Right atrium auricular region (tissue), 2 donors: Measurements from ENCODE around the gene PRICKLE2. TPM values are rescaled to one million over a fixed set of nuclear protein-coding genes. Genes with fewer than 3 reads are reported as not detected.
A peak's percentile ranks its signal among the peaks of the same experiment; 100 is the strongest.

Experiments
- DNase-seq: peaks from one replicate; pipeline ENCODE4 v3.0.0-alpha.2; 2019; ENCODE audit warnings: low spot score
- H3K27ac ChIP-seq, 2 donors: fragments of 200-600 bp; sonication (generic); 1 replicate in 1 of 2; 2 replicates in 1 of 2; pipeline ENCODE4 v1.5.1; 2016 to 2019
- H3K27me3 ChIP-seq, 2 donors: fragments of 200-600 bp; sonication (generic); one replicate each; pipeline versions ENCODE4 v1.5.1 to v1.6.0; 2017 to 2019
- H3K36me3 ChIP-seq: fragments of 200-600 bp; sonication (generic); one replicate; pipeline ENCODE4 v1.5.1; 2016
- H3K4me1 ChIP-seq, 2 donors: fragments of 200-600 bp; sonication (generic); one replicate each; pipeline versions ENCODE4 v1.5.1 to v1.6.0; 2017 to 2019
- H3K4me3 ChIP-seq, 2 donors: fragments of 200-600 bp; sonication (generic); 1 replicate in 1 of 2; 2 replicates in 1 of 2; pipeline ENCODE4 v1.5.1; 2017 to 2019; ENCODE audit warnings: mild to moderate bottlenecking in 1 of 2, moderate library complexity in 1 of 2
- H3K9me3 ChIP-seq, 2 donors: fragments of 200-600 bp; sonication (generic); one replicate each; pipeline ENCODE4 v1.5.1; 2019
- total RNA-seq, 2 donors: library from RNA; depleted of rRNA; stranded (reverse); fragments of >200 nt; gene quantifications; one replicate each; pipeline ENCODE4 v1.1.0, GENCODE V29; 2016
- TF ChIP-seq, protein P1 (sequence below), 2 donors: fragments of 200-600 bp; sonication (generic); IDR thresholded peaks; one replicate each; pipeline ENCODE4 v1.5.1; 2019; ENCODE audit warnings: antibody characterized with exemption in 2 of 2

PRICKLE2 gene
- total RNA-seq, 2 donors from 2014 or later = 18.4 to 22.2 TPM

DNA sequence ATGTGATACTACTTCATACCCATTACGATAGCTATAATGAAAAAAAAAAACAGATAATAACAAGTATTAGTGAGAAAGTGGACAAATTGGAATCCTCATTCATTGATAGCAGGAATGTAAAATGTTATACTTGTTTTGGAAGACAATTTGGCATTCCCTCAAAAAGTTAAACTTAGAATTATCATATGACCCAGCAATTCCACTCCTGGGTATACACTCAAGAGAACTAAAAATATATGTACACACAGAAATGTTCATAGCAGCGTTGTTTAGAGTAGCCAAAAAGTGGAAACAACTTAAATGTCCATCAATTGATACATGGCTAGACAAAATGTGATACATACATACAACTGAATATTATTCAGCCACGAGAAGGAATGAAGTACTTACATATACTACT lies 69.9 kb downstream of the PRICKLE2 start:
- DNase-seq = no peak
- Histone ChIP-seq H3K27me3 (no peaks in the 10 kb centered on the region), H3K9me3 (peaks cover 0 to 4% of the 10 kb centered on the region in 2 donors), H3K27ac (no peak overlapping the region), H3K4me3 (no peak overlapping the region), H3K36me3 (peaks cover 36% of the 10 kb centered on the region), H3K4me1 (peaks cover 3 to 43% of the 10 kb centered on the region in 2 donors)
- TF ChIP-seq, protein P1, sequence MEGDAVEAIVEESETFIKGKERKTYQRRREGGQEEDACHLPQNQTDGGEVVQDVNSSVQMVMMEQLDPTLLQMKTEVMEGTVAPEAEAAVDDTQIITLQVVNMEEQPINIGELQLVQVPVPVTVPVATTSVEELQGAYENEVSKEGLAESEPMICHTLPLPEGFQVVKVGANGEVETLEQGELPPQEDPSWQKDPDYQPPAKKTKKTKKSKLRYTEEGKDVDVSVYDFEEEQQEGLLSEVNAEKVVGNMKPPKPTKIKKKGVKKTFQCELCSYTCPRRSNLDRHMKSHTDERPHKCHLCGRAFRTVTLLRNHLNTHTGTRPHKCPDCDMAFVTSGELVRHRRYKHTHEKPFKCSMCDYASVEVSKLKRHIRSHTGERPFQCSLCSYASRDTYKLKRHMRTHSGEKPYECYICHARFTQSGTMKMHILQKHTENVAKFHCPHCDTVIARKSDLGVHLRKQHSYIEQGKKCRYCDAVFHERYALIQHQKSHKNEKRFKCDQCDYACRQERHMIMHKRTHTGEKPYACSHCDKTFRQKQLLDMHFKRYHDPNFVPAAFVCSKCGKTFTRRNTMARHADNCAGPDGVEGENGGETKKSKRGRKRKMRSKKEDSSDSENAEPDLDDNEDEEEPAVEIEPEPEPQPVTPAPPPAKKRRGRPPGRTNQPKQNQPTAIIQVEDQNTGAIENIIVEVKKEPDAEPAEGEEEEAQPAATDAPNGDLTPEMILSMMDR (IDR thresholded peaks at IDR 0.05) = no peak

DNA sequence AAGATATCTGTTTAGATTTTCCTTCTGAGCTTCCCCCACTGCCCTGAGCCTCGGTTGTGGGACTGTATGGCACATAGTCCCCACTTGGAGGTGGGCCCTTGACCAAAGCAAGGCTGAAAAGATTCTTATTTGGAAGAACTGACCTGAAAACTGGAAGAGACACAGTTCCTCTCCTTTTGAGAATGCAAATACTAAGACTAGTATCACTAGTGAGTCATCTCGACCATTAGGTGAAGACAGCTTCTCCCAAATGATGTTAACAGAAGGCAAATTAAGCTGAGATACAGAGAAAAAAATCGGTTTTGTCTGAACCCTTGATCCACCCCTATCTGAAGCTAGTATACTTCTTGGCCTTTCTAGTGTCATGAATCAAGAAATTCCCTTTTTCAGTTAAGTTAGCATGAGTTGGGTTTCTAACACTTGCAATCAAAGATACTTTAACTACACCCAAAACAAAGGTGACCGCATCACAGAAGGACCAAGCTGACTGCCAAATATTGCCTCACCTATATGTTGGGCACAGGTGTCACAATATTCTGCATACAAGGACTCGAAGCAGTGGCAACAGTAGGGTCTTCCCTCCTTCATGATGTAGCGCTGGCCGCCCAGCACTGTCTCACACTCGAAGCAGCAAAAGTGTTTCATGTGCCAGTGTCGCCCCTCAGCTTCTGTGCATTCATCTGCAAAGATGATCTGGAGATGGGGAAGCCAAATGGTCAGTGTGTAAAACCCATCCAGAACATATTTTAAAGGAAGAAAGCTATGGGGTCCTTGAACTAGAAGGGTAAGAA lies 72.4 kb downstream of the PRICKLE2 start:
- H3K9me3 ChIP-seq = peaks cover 0 to 4% of the 10 kb centered on the region in 2 donors
- peaks cover 20% of the 10 kb centered on the region for H3K36me3 ChIP-seq
- DNase-seq = no peak
- TF ChIP-seq, protein P1 (IDR thresholded peaks at IDR 0.05) = no peak
- H3K4me3 ChIP-seq = no peak overlapping the region
- no peaks in the 10 kb centered on the region for H3K27me3 ChIP-seq
- no peak overlapping the region for H3K27ac ChIP-seq
- H3K4me1 ChIP-seq = peaks cover 3 to 56% of the 10 kb centered on the region in 2 donors

DNA sequence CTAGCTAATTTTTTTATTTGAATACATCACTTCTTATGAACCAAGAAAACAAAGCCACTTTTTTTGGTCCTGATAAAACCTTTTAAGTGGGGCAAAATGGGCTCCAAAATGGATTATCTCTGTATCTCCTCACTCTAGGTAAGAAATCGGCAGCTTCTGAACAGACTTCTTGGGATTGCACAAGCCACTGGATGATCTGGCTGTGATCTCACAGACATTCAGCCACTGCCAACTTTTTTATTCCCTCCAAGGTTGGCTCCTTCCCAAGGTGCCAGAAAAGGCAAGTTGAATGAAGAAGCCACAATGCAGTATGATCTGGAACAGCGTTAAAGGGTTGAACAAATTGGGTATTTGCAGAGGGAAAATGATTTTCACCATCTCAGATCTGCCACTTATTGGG lies 73.2 kb downstream of the PRICKLE2 start:
- TF ChIP-seq, protein P1 (IDR thresholded peaks at IDR 0.05) = no peak
- Histone ChIP-seq H3K27ac (peak overlapping the region; percentile 69 to 81), H3K4me1 (peaks cover 3 to 49% of the 10 kb centered on the region in 2 donors), H3K36me3 (peaks cover 25% of the 10 kb centered on the region), H3K9me3 (peaks cover 0 to 4% of the 10 kb centered on the region in 2 donors), H3K27me3 (no peaks in the 10 kb centered on the region), H3K4me3 (no peak overlapping the region)
- no peak for DNase-seq

DNA sequence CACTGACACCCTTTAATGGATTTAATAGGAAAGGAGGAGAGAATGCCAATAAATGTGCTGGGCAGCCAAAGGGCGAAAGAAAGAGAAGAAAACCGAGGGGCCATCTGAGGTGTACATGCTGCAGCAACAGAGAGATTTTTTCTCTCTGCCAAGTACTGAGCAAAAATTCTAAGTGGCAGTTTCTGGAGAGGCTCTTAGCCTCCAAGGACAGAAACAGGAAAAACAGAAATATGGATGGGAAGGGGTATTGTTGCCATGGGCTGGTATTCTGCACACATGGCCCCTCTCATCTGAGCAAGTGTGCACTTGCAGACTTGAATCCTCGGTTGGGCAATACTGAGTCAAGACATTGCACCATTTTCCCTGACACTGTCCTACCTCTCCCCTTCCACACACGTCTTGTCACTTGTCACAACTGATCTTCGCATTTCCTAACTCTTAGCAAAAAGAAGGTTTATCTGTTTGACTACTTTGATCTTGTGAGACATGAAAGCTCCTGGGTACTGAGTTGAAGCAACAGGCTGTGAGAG lies 73.9 kb downstream of the PRICKLE2 start:
- H3K9me3 ChIP-seq = peaks cover 0 to 4% of the 10 kb centered on the region in 2 donors
- peak overlapping the region; percentile 69 to 81 for H3K27ac ChIP-seq
- TF ChIP-seq, protein P1 (IDR thresholded peaks at IDR 0.05) = no peak
- H3K4me3 ChIP-seq = no peak overlapping the region
- H3K36me3 ChIP-seq = peaks cover 25% of the 10 kb centered on the region
- DNase-seq = no peak
- H3K4me1 ChIP-seq = peaks cover 3 to 44% of the 10 kb centered on the region in 2 donors
- H3K27me3 ChIP-seq = no peaks in the 10 kb centered on the region

DNA sequence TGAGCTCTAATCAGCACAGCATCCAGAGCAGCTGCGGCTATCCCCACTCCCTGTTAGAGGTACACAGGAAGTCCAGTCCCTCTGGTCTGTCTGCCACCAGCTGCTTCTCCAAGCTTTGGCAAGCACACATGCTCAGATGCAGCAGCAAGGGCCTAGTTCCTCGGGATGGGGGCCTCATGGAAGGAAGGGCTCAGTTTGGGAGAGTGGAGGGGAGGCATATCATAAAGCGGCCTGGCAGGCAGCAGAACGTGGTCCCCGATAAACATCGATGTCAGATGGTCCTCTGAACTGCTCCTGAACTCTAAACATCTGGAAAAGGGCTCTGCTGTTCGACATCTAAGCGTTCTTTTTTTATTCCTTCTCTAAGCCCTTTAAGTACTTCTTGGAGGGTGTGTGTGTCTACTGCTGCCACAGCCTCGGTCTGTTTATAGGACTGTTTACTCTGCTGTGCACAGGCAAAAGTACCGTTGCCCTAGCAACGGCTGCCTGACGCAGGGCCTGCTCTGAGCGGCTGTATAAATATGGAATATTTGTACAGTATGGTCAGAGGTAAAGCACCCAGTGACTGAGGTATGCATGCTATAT lies 74.6 kb downstream of the PRICKLE2 start:
- no peak for DNase-seq
- no peaks in the 10 kb centered on the region for H3K27me3 ChIP-seq
- TF ChIP-seq, protein P1 (IDR thresholded peaks at IDR 0.05) = no peak
- H3K4me1 ChIP-seq = peaks cover 3 to 41% of the 10 kb centered on the region in 2 donors
- H3K4me3 ChIP-seq = no peak overlapping the region
- H3K9me3 ChIP-seq = peaks cover 0 to 4% of the 10 kb centered on the region in 2 donors
- peaks cover 29% of the 10 kb centered on the region for H3K36me3 ChIP-seq
- peak overlapping the region; percentile 69 to 81 for H3K27ac ChIP-seq
